Myocyte (in vitro differentiated cells): ENCODE results near the gene CC2D1A. TPM values are rescaled to one million over a fixed set of nuclear protein-coding genes. Genes with fewer than 3 reads are reported as not detected.
"Not testable (repeated sequence)": the region's sequence is repeated elsewhere in the genome, so short reads cannot be mapped to it uniquely, and the experiment has no call there.

ENCODE experiments used
- DNase-seq: peaks from one replicate; pipeline ENCODE4 v3.0.0-alpha.2; 2012; ENCODE audit warnings: low read depth
- total RNA-seq: library from RNA; depleted of rRNA; stranded (reverse); fragments of >200 nt; gene quantifications from 2 replicates; pipeline ENCODE4 v1.2.3, GENCODE V29; 2014

Gene CC2D1A
- total RNA-seq, 1 donor from 2014 or later: 15.9 TPM

DNA sequence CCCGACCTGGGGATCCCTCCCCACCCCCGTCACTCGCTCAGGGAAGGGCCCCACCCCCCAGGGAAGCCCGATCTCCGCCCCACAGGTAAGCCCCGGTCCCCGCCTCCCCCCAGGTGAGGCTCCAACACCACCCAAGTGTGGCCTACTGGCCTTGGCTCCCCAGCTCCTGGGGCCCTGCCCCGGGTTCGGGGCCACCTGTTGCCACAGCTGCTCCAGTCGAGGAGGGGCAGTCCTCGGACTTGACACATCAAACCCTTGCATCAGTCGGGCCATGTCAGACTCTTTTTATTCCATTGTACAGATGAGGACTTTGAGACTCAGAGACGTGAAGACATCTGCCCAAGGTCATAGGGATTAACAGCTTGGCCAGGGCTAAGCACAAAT lies 512 bp downstream of the CC2D1A start:
- peak; percentile 33 for DNase-seq

DNA sequence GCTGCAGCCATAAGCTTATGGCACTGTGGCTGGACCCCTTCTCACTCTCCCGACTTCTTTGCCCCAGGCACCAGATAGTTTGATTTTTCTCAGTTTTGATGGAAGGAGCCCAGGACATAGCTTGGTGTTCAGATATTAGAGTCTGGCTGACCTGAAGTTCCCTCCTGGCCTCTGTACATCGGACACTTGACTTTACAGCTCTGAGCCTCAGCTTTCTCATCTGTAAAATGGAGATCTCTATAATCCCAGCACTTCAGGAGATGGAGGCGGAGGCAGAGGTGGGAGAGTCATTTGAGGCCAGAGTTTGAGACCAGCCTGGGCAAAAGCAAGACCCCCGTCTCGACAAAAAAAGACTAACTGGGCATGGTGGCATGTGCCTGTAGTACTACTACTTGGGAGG lies 909 bp downstream of the CC2D1A start:
- no peak for DNase-seq

DNA sequence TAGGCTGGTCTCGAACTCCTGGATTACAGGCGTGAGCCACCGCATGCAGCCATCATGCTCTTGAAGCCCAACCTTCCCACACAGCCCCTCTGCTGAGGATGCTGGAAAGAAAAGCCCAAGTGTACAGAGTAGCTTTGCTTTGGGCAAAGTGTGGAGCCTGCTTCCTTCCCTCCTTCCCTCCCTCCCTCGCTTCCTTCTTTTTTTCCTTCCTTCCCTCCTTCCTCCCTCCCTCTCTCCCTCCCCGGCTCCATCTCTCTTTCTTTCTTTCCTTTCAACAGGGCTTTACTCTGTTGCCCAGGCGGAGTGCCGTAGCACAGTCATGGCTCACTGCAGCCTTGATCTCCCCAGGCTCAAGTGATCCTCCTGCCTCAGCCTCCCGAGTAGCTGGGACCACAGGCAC lies 2.7 kb downstream of the CC2D1A start:
- no peak for DNase-seq

GRCh38 chr19:13909430-13909829 lies 3.4 kb downstream of the CC2D1A start:
- no peak for DNase-seq

- DNase-seq: no peak
These were observed 7.4 kb downstream of the CC2D1A start for GRCh38 chr19:13913352-13913751.

DNA sequence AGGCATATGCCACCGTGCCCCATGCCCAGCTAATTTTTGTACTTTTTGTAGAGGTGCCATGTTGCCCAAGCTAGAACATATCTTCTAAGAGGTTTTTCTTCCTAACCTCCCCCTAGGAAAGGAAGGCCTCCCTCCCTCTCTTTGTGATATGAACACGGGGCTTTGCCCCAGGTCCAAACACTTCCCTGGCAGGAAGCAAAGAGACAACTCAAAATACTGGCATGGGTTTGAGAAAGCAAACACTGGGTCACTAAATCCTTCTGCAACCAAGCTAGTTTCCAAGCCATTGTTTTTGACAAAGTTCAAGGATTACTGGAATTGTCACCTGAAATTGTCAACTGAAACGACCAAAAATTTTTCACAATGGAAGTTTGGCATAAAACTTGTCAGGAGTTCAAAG lies 8.8 kb downstream of the CC2D1A start:
- no peak for DNase-seq

DNA sequence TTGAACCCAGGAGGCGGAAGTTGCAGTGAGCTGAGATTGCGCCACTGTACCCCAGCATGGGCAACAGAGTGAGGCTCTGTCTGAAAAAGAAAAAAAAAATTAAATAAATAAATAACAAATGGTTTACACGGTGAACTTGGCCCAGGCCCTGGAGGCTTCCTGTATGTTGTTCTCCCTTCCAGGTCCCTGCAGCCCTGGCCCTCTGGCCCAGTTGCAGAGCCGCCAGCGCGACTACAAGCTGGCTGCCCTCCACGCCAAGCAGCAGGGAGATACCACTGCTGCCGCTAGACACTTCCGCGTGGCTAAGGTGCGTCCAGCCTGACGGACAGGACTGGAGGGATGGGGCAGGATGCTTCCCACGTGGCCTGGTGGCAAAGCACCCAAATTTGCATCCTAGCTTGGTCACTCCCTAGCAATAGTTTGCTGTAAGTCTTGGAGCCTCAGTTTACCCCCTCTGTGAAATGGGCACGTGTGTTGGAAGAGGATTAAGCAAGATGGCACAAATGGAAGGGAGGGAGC lies 11.9 kb downstream of the CC2D1A start:
- no peak for DNase-seq

- DNase-seq: no peak
These were observed 12.9 kb downstream of the CC2D1A start for GRCh38 chr19:13918726-13919411.

DNA sequence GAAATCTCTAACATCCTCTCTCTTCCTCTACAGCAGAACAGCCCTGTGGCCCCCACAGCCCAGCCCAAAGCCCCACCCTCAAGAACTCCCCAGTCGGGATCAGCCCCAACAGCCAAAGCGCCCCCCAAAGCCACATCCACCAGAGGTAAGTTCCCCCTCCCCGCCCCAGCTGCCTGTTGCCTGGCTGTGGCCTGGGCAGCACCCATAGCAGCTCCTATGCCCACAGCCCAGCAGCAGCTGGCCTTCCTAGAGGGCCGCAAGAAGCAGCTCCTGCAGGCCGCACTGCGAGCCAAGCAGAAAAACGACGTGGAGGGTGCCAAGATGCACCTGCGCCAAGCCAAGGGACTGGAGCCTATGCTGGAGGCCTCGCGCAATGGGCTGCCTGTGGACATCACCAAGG lies 14.5 kb downstream of the CC2D1A start:
- no peak for DNase-seq

- no peak for DNase-seq
These were observed 15.1 kb downstream of the CC2D1A start for GRCh38 chr19:13920940-13921747.

GRCh38 chr19:13922118-13922517 lies 16.1 kb downstream of the CC2D1A start:
- DNase-seq: not testable (repeated sequence)

DNA sequence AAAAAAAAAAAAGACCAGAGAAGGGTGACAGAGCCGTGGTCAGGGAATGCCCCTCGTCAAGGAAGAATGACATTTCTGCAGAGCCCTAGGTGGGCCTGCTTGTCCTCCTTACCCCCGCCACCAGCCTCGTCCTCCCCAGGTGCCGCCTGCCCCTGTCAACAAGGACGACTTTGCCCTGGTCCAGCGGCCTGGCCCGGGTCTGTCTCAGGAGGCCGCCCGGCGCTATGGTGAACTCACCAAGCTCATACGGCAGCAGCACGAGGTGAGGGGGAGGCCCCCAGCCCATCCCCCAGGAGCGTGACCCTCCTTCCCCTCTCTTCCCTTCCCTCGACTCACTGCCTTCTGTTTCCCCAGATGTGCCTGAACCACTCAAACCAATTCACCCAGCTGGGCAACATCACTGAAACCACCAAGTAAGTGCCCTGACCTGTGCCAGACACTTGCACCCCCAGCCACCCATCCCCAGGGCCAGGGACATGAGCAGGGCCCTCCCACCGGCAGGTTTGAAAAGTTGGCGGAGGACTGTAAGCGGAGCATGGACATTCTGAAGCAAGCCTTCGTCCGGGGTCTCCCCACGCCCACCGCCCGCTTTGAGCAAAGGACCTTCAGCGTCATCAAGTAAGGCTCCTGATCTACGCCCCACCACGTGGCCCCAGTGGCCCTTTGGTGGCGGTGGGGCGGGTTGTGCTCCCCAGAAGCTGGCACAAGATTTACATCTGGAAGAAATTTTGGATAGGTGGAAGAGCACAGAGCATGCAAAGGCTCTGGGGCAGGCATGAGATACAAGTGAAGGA lies 17.4 kb downstream of the CC2D1A start:
- DNase-seq: no peak

DNA sequence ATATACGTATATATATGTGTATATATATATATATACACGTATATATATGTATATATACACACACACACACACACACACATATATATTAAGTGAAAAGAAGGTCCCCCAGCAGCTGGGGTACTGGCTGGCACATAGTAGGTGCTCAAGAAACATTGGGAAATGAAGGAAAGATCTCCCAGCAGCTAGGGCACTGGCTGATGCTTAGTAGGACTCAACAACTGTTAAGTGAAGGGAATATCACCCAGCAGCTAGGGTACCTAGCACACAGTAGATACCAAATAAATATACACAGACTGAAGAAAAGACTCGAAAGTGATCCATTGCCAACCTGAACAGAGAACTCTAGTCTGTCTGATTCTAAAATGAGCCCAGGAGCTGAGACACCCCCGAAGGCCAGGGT lies 20.0 kb downstream of the CC2D1A start:
- no peak for DNase-seq

- DNase-seq: no peak
These were observed 20.7 kb downstream of the CC2D1A start for GRCh38 chr19:13926715-13927114.

DNA sequence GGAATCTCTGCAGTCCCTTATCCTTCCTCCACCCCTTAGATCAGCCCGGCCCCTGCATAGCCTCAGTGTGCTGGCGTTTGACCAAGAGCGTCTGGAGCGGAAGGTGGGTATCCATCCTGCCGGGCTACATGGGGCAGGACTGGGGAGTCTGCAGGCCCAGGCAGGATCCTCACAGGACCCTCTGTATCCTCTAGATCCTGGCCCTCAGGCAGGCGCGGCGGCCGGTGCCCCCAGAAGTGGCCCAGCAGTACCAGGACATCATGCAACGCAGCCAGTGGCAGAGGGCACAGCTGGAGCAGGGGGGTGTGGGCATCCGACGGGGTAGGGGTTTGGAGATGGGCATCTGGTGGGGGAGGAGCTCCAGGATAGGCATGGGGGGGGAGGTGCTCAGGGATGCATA lies 23.3 kb downstream of the CC2D1A start:
- DNase-seq: no peak

DNA sequence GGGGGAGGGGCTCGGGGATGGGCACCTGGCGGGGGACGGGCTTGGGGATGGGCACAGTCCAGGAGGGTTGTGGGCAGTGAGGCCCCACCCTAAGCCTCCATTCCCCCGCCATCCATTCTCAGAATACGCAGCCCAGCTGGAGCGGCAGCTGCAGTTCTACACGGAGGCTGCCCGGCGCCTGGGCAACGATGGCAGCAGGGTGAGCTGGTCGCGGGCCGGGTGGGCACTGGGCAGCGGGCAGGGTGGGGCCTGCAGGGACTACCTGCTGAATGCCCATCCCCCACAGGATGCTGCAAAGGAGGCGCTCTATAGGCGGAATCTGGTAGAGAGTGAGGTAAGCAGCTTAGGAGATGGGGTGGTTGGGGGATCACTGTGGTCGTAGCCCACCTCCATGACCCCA lies 24.0 kb downstream of the CC2D1A start:
- no peak for DNase-seq

DNA sequence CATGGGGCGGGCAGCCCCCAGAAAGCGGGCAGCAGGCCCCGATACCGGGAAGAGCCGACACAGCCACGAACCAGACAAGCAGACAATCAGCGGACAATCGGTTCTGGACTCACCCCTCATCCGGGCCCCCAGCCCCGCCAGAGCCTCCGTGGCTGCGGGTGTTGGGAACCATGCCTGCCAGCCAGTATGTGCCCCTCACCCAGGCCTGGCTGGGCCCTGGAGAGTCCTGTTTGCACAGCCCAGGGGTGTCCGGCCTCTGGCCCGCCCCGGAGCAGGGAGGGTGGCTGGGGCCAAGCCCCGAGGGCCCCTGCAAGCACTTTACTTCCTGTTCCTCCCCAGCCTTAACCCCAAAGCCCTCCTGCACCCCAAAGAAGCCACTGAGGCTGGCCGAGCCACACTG lies 24.4 kb downstream of the CC2D1A start:
- no peak for DNase-seq

- DNase-seq: no peak
These were observed 25.6 kb downstream of the CC2D1A start for GRCh38 chr19:13931391-13932148.

DNA sequence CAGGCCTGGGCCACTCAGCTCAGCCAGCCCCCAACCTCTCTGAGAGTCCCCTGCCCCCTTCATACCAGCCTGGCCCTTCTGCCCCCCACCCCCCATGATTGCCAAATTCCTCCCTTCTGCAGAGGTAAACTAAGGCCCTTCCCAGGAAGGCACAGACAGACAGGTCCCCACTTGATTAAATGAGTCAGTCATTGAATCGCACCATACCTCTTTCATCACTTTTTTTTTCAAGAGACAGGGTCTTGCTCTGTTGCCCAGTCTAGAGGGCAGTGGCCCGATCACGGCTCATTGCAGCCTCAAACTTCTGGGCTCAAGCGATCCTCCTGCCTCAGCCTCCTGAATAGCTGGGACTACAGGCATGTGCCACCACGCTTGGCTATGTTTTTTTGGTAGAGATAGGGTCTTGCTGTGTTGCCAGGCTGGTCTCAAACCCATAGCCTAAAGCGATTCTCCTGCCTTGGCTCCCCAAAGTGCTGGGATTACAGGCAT lies 26.2 kb downstream of the CC2D1A start:
- DNase-seq: no peak

GRCh38 chr19:13932911-13933393 lies 27.0 kb downstream of the CC2D1A start:
- no peak for DNase-seq

- no peak for DNase-seq
These were observed 28.7 kb downstream of the CC2D1A start for GRCh38 chr19:13934785-13935109.
